A673 (cell line): Measurements from ENCODE around the gene TBC1D25. TPM values are rescaled to one million over a fixed set of nuclear protein-coding genes. Genes with fewer than 3 reads are reported as not detected.
"Not testable (repeated sequence)": the region's sequence is repeated elsewhere in the genome, so short reads cannot be mapped to it uniquely, and the experiment has no call there.

ENCODE experiments used
- BruUV-seq: library from RNA; stranded (reverse); fragments of 400-500 nt; replicated peaks from 2 replicates; lab custom pipeline; 2021; lab: Mats Ljungman, UMichigan
- CTCF ChIA-PET: fragments of 300-600 bp; sonication (Branson Sonifier 250); formaldehyde crosslinking; loops from one replicate; lab custom pipeline; 2022; ENCODE audit warnings: antibody characterized with exemption; lab: Charles Lee
- POLR2A ChIA-PET: fragments of 300-600 bp; sonication (Branson Sonifier 250); formaldehyde crosslinking; loops from one replicate; lab custom pipeline; 2022; ENCODE audit warnings: antibody characterized with exemption; ENCODE audit not compliant: low non-redundant PET; lab: Charles Lee
- DNase-seq: peaks from one replicate; pipeline ENCODE4 v3.0.0-alpha.2; 2015; ENCODE audit warnings: low spot score
- H3K27ac ChIP-seq: fragments of 200-600 bp; sonication (generic); 2 replicates; pipeline ENCODE4 v1.5.1; 2016; ENCODE audit warnings: mixed run types, low read depth, mild to moderate bottlenecking, mixed read lengths, antibody characterized with exemption, low read length; ENCODE audit not compliant: poor library complexity, severe bottlenecking
- H3K27me3 ChIP-seq: fragments of 200-600 bp; sonication (generic); replicated peaks from 2 replicates; pipeline ENCODE4 v1.6.1; 2017; ENCODE audit warnings: mixed run types, low read depth, mild to moderate bottlenecking, mixed read lengths, antibody characterized with exemption, low read length; ENCODE audit not compliant: insufficient read depth, poor library complexity
- H3K36me3 ChIP-seq: fragments of 200-600 bp; sonication (generic); 2 replicates; pipeline ENCODE4 v1.6.1; 2016; ENCODE audit warnings: mixed run types, mild to moderate bottlenecking, mixed read lengths, antibody characterized with exemption, low read length; ENCODE audit not compliant: insufficient read depth, poor library complexity, severe bottlenecking
- H3K4me1 ChIP-seq: fragments of 200-600 bp; sonication (generic); 2 replicates; pipeline ENCODE4 v1.6.1; 2017; ENCODE audit warnings: mixed run types, mild to moderate bottlenecking, mixed read lengths, antibody characterized with exemption, low read length; ENCODE audit not compliant: insufficient read depth, poor library complexity, severe bottlenecking
- H3K4me3 ChIP-seq: fragments of 200-600 bp; sonication (generic); 2 replicates; pipeline ENCODE4 v1.5.1; 2016; ENCODE audit warnings: low read depth, mixed run types, mild to moderate bottlenecking, mixed read lengths, low read length; ENCODE audit not compliant: poor library complexity, severe bottlenecking
- H3K9me3 ChIP-seq: fragments of 200-600 bp; sonication (generic); 2 replicates; pipeline ENCODE4 v1.6.1; 2016; ENCODE audit warnings: mixed run types, low read depth, mild to moderate bottlenecking, mixed read lengths, antibody characterized with exemption, low read length; ENCODE audit not compliant: poor library complexity, severe bottlenecking
- CTCF ChIP-seq: fragments of 300-800, 200-600 bp; sonication (generic); conservative IDR thresholded peaks from 2 replicates; pipeline ENCODE4 v1.5.1; 2017; ENCODE audit warnings: low read depth, mild to moderate bottlenecking, antibody characterized with exemption, low read length, moderate library complexity, mixed read lengths
- EZH2 ChIP-seq: fragments of 200-600 bp; sonication (generic); IDR thresholded peaks from 2 replicates; pipeline ENCODE4 v1.6.1; 2017; ENCODE audit warnings: borderline replicate concordance, low read depth, mild to moderate bottlenecking, mixed read lengths, antibody characterized with exemption, low read length; ENCODE audit not compliant: poor library complexity, severe bottlenecking
- intact Hi-C: fragments of 100-400 bp; cut with micrococcal nuclease; formaldehyde crosslinking; loops from one replicate; pipeline ENCODE4 v1.10.0; 2022; ENCODE audit not compliant: unreplicated experiment
- total RNA-seq: library from RNA; stranded (reverse); gene quantifications from 2 replicates; pipeline ENCODE4 v1.2.3, GENCODE V29; 2021

Gene TBC1D25
- total RNA-seq, 1 experiment from 2014 or later: 10.8 TPM

- Histone ChIP-seq H3K36me3 (no peaks in the 10 kb centered on the region), H3K4me3 (no peak overlapping the region), H3K9me3 (no peaks in the 10 kb centered on the region), H3K27me3 (no peaks in the 10 kb centered on the region), H3K4me1 (no peaks in the 10 kb centered on the region), H3K27ac (no peak overlapping the region)
- no peak for DNase-seq
- intact Hi-C loops: no loop called here
- ChIA-PET POLR2A (no interaction called here), CTCF (no interaction called here)
- BruUV-seq: no TSS peak
- TF ChIP-seq EZH2: no peak
- TF ChIP-seq CTCF: no peak
Measured at GRCh38 chrX:48548871-48549270, 9.4 kb downstream of the TBC1D25 start.

GRCh38 chrX:48555731-48556325 lies 16.3 kb downstream of the TBC1D25 start:
- BruUV-seq, H3K9me3 ChIP-seq, H3K36me3 ChIP-seq, H3K4me3 ChIP-seq, DNase-seq, POLR2A ChIA-PET, H3K27me3 ChIP-seq, intact Hi-C loops, H3K4me1 ChIP-seq, CTCF ChIA-PET, H3K27ac ChIP-seq: not testable (repeated sequence)

GRCh38 chrX:48558271-48558670 lies 18.8 kb downstream of the TBC1D25 start:
- H3K9me3 ChIP-seq: no peaks in the 10 kb centered on the region
- POLR2A ChIA-PET: no interaction called here
- CTCF ChIA-PET: no interaction called here

More at GRCh38 chrX:48558271-48558670, 18.8 kb downstream of the TBC1D25 start:
- TF ChIP-seq EZH2 (no peak), CTCF (no peak)
- BruUV-seq: no TSS peak
- Histone ChIP-seq H3K27ac (no peak overlapping the region), H3K36me3 (peaks cover 3% of the 10 kb centered on the region), H3K4me1 (no peaks in the 10 kb centered on the region), H3K27me3 (no peaks in the 10 kb centered on the region), H3K4me3 (no peak overlapping the region)
- intact Hi-C loops: no loop called here
- no peak for DNase-seq
